Body of pancreas (tissue), 4 donors: ENCODE results near the gene PPP1R9A.

ENCODE experiments used
- CTCF ChIP-seq, 7 experiments: fragments of 450-650 bp in 4 of 7; fragments of 200-600 bp in 3 of 7; sonication (generic) in 3 of 7; IDR thresholded peaks; one replicate each; pipeline ENCODE4 v1.5.1; 2016 to 2019; ENCODE audit warnings: antibody characterized with exemption in 7 of 7
- POLR2A ChIP-seq, 3 donors: fragments of 450-650 bp; IDR thresholded peaks; one replicate each; pipeline ENCODE4 v1.6.1; 2016; ENCODE audit warnings: antibody characterized with exemption in 3 of 3, mild to moderate bottlenecking in 2 of 3

- TF ChIP-seq POLR2A (IDR thresholded peaks at IDR 0.05), result no peak
- no peak for TF ChIP-seq CTCF (IDR thresholded peaks at IDR 0.05)
Measured at GRCh38 chr7:95066737-95067530, 159.5 kb downstream of the PPP1R9A start.
